Keratinocyte (primary cell): ENCODE measurements around the gene GRPEL1.

Experiments used
- EZH2 ChIP-seq: IDR thresholded peaks from one replicate; pipeline ENCODE4 v1.6.1; 2012; ENCODE audit warnings: inconsistent platforms, mild to moderate bottlenecking, low read length, moderate library complexity
- TF ChIP-seq, protein P1 (sequence below), 3 experiments: IDR thresholded peaks in 1 of 3; conservative IDR thresholded peaks in 1 of 3; optimal IDR thresholded peaks in 1 of 3; 2 replicates in 2 of 3; 3 replicates in 1 of 3; pipeline versions ENCODE3 to v1.5.1; 2011; ENCODE audit warnings: low read length in 3 of 3, mild to moderate bottlenecking in 3 of 3, moderate library complexity in 2 of 3, control low read depth in 1 of 3, inconsistent platforms in 1 of 3; ENCODE audit not compliant: insufficient read depth in 2 of 3; ENCODE audit errors: extremely low read depth in 1 of 3

DNA sequence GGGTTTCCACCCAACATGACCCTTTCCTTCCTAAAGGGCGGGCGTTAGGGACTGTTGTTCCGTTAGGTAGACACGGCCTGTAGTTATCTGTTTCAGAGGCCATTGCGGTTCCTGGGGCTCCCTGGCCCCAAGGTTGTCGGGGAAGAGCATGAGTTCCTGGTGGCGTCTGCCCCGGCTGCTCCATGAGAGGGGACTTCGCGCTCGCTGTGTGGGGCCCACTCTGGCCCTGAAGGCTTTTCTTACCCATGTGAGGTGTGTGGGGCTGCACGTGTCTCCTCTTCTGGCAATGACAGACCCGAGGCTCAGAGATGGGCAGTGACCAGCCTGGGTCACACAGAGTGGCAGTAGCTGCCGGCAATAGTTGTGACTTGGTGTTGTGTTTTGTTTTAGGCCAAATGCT is 15.6 kb downstream of the GRPEL1 start:
- TF ChIP-seq EZH2, result no peak
- TF ChIP-seq, protein P1, sequence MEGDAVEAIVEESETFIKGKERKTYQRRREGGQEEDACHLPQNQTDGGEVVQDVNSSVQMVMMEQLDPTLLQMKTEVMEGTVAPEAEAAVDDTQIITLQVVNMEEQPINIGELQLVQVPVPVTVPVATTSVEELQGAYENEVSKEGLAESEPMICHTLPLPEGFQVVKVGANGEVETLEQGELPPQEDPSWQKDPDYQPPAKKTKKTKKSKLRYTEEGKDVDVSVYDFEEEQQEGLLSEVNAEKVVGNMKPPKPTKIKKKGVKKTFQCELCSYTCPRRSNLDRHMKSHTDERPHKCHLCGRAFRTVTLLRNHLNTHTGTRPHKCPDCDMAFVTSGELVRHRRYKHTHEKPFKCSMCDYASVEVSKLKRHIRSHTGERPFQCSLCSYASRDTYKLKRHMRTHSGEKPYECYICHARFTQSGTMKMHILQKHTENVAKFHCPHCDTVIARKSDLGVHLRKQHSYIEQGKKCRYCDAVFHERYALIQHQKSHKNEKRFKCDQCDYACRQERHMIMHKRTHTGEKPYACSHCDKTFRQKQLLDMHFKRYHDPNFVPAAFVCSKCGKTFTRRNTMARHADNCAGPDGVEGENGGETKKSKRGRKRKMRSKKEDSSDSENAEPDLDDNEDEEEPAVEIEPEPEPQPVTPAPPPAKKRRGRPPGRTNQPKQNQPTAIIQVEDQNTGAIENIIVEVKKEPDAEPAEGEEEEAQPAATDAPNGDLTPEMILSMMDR (optimal IDR thresholded peaks at IDR 0.05 in 1 of 3, IDR thresholded peaks at IDR 0.05 in 1 of 3, conservative IDR thresholded peaks at IDR 0.05 in 1 of 3; ENCODE audit: extremely low read depth in 1 of 3, insufficient read depth in 2 of 3, low read length in 3 of 3), result no peak
